Gastroesophageal sphincter (tissue), 4 donors: ENCODE results near the gene CTDSP1. TPM values are rescaled to one million over a fixed set of nuclear protein-coding genes. Genes with fewer than 3 reads are reported as not detected.
A peak's percentile ranks its signal among the peaks of the same experiment; 100 is the strongest.

Experiments used
- ATAC-seq: fragments of 150-250 bp; one replicate; pipeline ENCODE4 v1.9.1; 2016; ENCODE audit warnings: mild to moderate bottlenecking, moderate library complexity
- H3K27ac ChIP-seq, 4 donors: fragments of 200-600 bp; sonication (generic) in 3 of 4; 1 replicate in 3 of 4; 2 replicates in 1 of 4; pipeline ENCODE4 v1.5.1; 2016 to 2019
- H3K27me3 ChIP-seq: fragments of 200-600 bp; sonication (generic); one replicate; pipeline ENCODE4 v1.5.1; 2019
- H3K36me3 ChIP-seq, 2 donors: fragments of 200-600 bp; sonication (generic); one replicate each; pipeline ENCODE4 v1.5.1; 2019; ENCODE audit warnings: control low read depth in 1 of 2
- H3K4me1 ChIP-seq, 3 donors: fragments of 200-600 bp; sonication (generic); 1 replicate in 2 of 3; 2 replicates in 1 of 3; pipeline ENCODE4 v1.5.1; 2016 to 2019; ENCODE audit warnings: control low read depth in 2 of 3
- H3K4me3 ChIP-seq, 2 donors: fragments of 200-600 bp; sonication (generic); one replicate each; pipeline ENCODE4 v1.5.1; 2019; ENCODE audit warnings: mild to moderate bottlenecking in 1 of 2, moderate library complexity in 1 of 2
- H3K9me3 ChIP-seq, 3 donors: fragments of 200-600 bp; sonication (generic); one replicate each; pipeline ENCODE4 v1.5.1; 2017 to 2019; ENCODE audit warnings: control low read depth in 2 of 3
- CTCF ChIP-seq, 4 experiments: fragments of 200-600 bp in 2 of 4; fragments of 450-650 bp in 2 of 4; sonication (generic) in 1 of 4; IDR thresholded peaks; one replicate each; pipeline ENCODE4 v1.5.1; 2017 to 2019; ENCODE audit warnings: antibody characterized with exemption in 4 of 4, mild to moderate bottlenecking in 2 of 4, moderate library complexity in 2 of 4
- EP300 ChIP-seq: sonication (generic); formaldehyde crosslinking; IDR thresholded peaks from one replicate; pipeline ENCODE4 v1.6.1; 2017; ENCODE audit warnings: antibody characterized with exemption, mild to moderate bottlenecking
- POLR2A ChIP-seq, 2 donors: fragments of 450-650 bp; IDR thresholded peaks; one replicate each; pipeline ENCODE4 v1.6.1; 2017; ENCODE audit warnings: antibody characterized with exemption in 2 of 2, mild to moderate bottlenecking in 2 of 2, moderate library complexity in 1 of 2
- POLR2AphosphoS5 ChIP-seq: sonication (generic); formaldehyde crosslinking; IDR thresholded peaks from one replicate; pipeline ENCODE4 v1.6.1; 2017; ENCODE audit warnings: antibody characterized with exemption
- WGBS, 2 donors: methylation state at CpG; one replicate each; pipeline ENCODE4 v1.1.5; 2018; ENCODE audit warnings: low coverage in 1 of 2; 5-methylcytosine and 5-hydroxymethylcytosine counted together
- total RNA-seq, 4 donors: library from RNA; depleted of rRNA; stranded (reverse); fragments of >200 nt; gene quantifications; one replicate each; pipeline ENCODE4 v1.1.0, GENCODE V29; 2016

Gene CTDSP1
- total RNA-seq, 4 donors from 2014 or later: 121 to 159 (median 136) TPM

GRCh38 chr2:218392891-218393462 is 6.7 kb upstream of the CTDSP1 start:
- WGBS, 2 donors: 90% methylated on average over 5 of the region's 16 CpGs; no CpG with 5 or more reads in 1 of the 2 donors
- TF ChIP-seq EP300 (no peak), CTCF (IDR thresholded peaks at IDR 0.05) (no peak), POLR2A (IDR thresholded peaks at IDR 0.05) (no peak), POLR2AphosphoS5 (no peak)
- no peaks in the 10 kb centered on the region for H3K27me3 ChIP-seq
- no peak for ATAC-seq
- H3K4me3 ChIP-seq: no peak overlapping the region
- no peaks in the 10 kb centered on the region for H3K36me3 ChIP-seq
- peaks cover 0 to 24% (median 0%) of the 10 kb centered on the region in 3 donors for H3K4me1 ChIP-seq
- H3K9me3 ChIP-seq: no peaks in the 10 kb centered on the region
- no peak overlapping the region for H3K27ac ChIP-seq

GRCh38 chr2:218393750-218394290 is 5.8 kb upstream of the CTDSP1 start:
- ATAC-seq: no peak
- Histone ChIP-seq H3K27ac (no peak overlapping the region), H3K9me3 (no peaks in the 10 kb centered on the region), H3K4me3 (no peak overlapping the region), H3K4me1 (peaks cover 0 to 32% (median 0%) of the 10 kb centered on the region in 3 donors), H3K27me3 (no peaks in the 10 kb centered on the region), H3K36me3 (no peaks in the 10 kb centered on the region)
- 63 to 100% methylated on average over 1 of the region's 8 CpGs for WGBS, 2 donors
- TF ChIP-seq POLR2A (IDR thresholded peaks at IDR 0.05) (no peak), POLR2AphosphoS5 (no peak), EP300 (no peak), CTCF (IDR thresholded peaks at IDR 0.05) (no peak)

- H3K27ac ChIP-seq: peak overlapping the region in 1 of 4 donors; percentile 35
- no CpG with 5 or more reads among the region's 13 CpGs for WGBS, 2 donors
- H3K4me1 ChIP-seq: peaks cover 0 to 36% (median 0%) of the 10 kb centered on the region in 3 donors
- no peaks in the 10 kb centered on the region for H3K36me3 ChIP-seq
- no peaks in the 10 kb centered on the region for H3K27me3 ChIP-seq
- no peak for ATAC-seq
- TF ChIP-seq CTCF (IDR thresholded peaks at IDR 0.05): no peak
- no peak for TF ChIP-seq POLR2AphosphoS5
- no peak for TF ChIP-seq POLR2A (IDR thresholded peaks at IDR 0.05)
- TF ChIP-seq EP300: no peak
- no peaks in the 10 kb centered on the region for H3K9me3 ChIP-seq
- H3K4me3 ChIP-seq: no peak overlapping the region
These were observed 5.2 kb upstream of the CTDSP1 start for GRCh38 chr2:218394298-218395089.

GRCh38 chr2:218395090-218395444 is 4.6 kb upstream of the CTDSP1 start:
- Histone ChIP-seq H3K4me3 (no peak overlapping the region), H3K27ac (peak overlapping the region in 2 of 4 donors; percentile 97 to 100), H3K4me1 (peaks cover 0 to 36% (median 0%) of the 10 kb centered on the region in 3 donors), H3K27me3 (no peaks in the 10 kb centered on the region), H3K9me3 (no peaks in the 10 kb centered on the region), H3K36me3 (no peaks in the 10 kb centered on the region)
- TF ChIP-seq POLR2AphosphoS5 (no peak), CTCF (IDR thresholded peaks at IDR 0.05) (no peak), EP300 (no peak), POLR2A (IDR thresholded peaks at IDR 0.05) (no peak)
- WGBS, 2 donors: 91% methylated on average over 3 of the region's 6 CpGs; no CpG with 5 or more reads in 1 of the 2 donors
- no peak for ATAC-seq
